SK-N-SH treated with all-trans-retinoic acid at 6 μM for 48 hours (cell line): ENCODE results near the gene SLC6A6.

Experiments
- ARNTL ChIP-seq: fragments of 450-650 bp; formaldehyde crosslinking; IDR thresholded peaks from 2 replicates; pipeline ENCODE4 v1.5.0; 2020; ENCODE audit warnings: low read depth, mild to moderate bottlenecking, moderate library complexity, borderline replicate concordance
- CSDC2 ChIP-seq: fragments of 250-450 bp; sonication (Bioruptor Pico); IDR thresholded peaks from 2 replicates; pipeline ENCODE4 v1.5.0; 2020; ENCODE audit warnings: mild to moderate bottlenecking, moderate library complexity
- ESRRG ChIP-seq: fragments of 250-450 bp; sonication (Bioruptor Pico); IDR thresholded peaks from 2 replicates; pipeline ENCODE4 v1.6.1; 2021; ENCODE audit warnings: mild to moderate bottlenecking
- PATZ1 ChIP-seq: fragments of 250-450 bp; sonication (Bioruptor Pico); IDR thresholded peaks from 2 replicates; pipeline ENCODE4 v1.8.0; 2020; ENCODE audit warnings: mild to moderate bottlenecking, moderate library complexity, borderline replicate concordance
- POU6F1 ChIP-seq: fragments of 250-450 bp; sonication (Bioruptor Pico); IDR thresholded peaks from 2 replicates; pipeline ENCODE4 v1.8.0; 2021; ENCODE audit warnings: low read depth, mild to moderate bottlenecking, moderate library complexity, borderline replicate concordance
- PPARA ChIP-seq: fragments of 250-450 bp; sonication (Bioruptor Pico); IDR thresholded peaks from 2 replicates; pipeline ENCODE4 v1.5.0; 2020; ENCODE audit warnings: mild to moderate bottlenecking, borderline replicate concordance
- RARB ChIP-seq: fragments of 250-450 bp; sonication (Bioruptor Pico); IDR thresholded peaks from 2 replicates; pipeline ENCODE4 v1.8.0; 2021; ENCODE audit warnings: mild to moderate bottlenecking, moderate library complexity
- SNAI2 ChIP-seq: fragments of 250-450 bp; sonication (Bioruptor Pico); IDR thresholded peaks from 2 replicates; pipeline ENCODE4 v1.5.0; 2020; ENCODE audit warnings: mild to moderate bottlenecking, moderate library complexity
- TOX ChIP-seq: fragments of 250-450 bp; sonication (Bioruptor Pico); IDR thresholded peaks from 2 replicates; pipeline ENCODE4 v1.8.0; 2021; ENCODE audit warnings: mild to moderate bottlenecking, moderate library complexity, borderline replicate concordance
- ZFP3 ChIP-seq: fragments of 250-450 bp; sonication (Bioruptor Pico); IDR thresholded peaks from 2 replicates; pipeline ENCODE4 v1.5.0; 2020; ENCODE audit warnings: mild to moderate bottlenecking, moderate library complexity

- TF ChIP-seq PATZ1 (CRISPR knock-in tag) (no peak), ARNTL (CRISPR knock-in tag) (no peak), POU6F1 (CRISPR knock-in tag) (no peak), RARB (no peak), SNAI2 (no peak), TOX (no peak), CSDC2 (CRISPR knock-in tag) (no peak), ESRRG (CRISPR knock-in tag) (no peak), ZFP3 (CRISPR knock-in tag) (no peak), PPARA (CRISPR knock-in tag) (no peak)
These were observed 4.4 kb downstream of the SLC6A6 start for GRCh38 chr3:14406766-14407165.
